Right ventricle myocardium superior (tissue), 1 donor: ENCODE data around the gene NPHP4. TPM values are rescaled to one million over a fixed set of nuclear protein-coding genes. Genes with fewer than 3 reads are reported as not detected.

Experiments
- ATAC-seq: fragments of 200-7000 bp; cut with Tn5 transposase; one replicate; pipeline ENCODE4 v1.9.1; 2020; ENCODE audit warnings: mild to moderate bottlenecking; ENCODE audit not compliant: poor library complexity
- DNase-seq: peaks from one replicate; pipeline ENCODE4 v3.0.0-alpha.2; 2020
- intact Hi-C: fragments of 100-400 bp; cut with DNase I; formaldehyde crosslinking; loops from one replicate; pipeline ENCODE4 v1.11.2; 2022
- total RNA-seq: library from RNA; stranded (reverse); fragmentation: NEBNext Ultra II Directional; extraction: Animal tissue kit (Norgen Biotek cat#: 25700); gene quantifications from one replicate; pipeline ENCODE4 v1.2.1, GENCODE V29; 2021
- donor health status: DM: no; HTN: yes; CAD: no; lungs with severe emphysema.

The NPHP4 gene
- total RNA-seq, 1 donor from 2014 or later, result 4.3 TPM

- DNase-seq, result peak; percentile 17
- no peak for ATAC-seq
- intact Hi-C loops, result no loop called here
Measured at GRCh38 chr1:5882367-5883128, 109.7 kb downstream of the NPHP4 start.

- DNase-seq (peak; percentile 32), ATAC-seq (no peak)
Measured at GRCh38 chr1:5881526-5882222, 110.6 kb downstream of the NPHP4 start.

GRCh38 chr1:5880630-5881405 lies 111.4 kb downstream of the NPHP4 start:
- intact Hi-C loops, result no loop called here
- DNase-seq, result peak; percentile 18
- ATAC-seq, result no peak

More at GRCh38 chr1:5881526-5882222, 110.6 kb downstream of the NPHP4 start:
- intact Hi-C loops, result no loop called here

DNA sequence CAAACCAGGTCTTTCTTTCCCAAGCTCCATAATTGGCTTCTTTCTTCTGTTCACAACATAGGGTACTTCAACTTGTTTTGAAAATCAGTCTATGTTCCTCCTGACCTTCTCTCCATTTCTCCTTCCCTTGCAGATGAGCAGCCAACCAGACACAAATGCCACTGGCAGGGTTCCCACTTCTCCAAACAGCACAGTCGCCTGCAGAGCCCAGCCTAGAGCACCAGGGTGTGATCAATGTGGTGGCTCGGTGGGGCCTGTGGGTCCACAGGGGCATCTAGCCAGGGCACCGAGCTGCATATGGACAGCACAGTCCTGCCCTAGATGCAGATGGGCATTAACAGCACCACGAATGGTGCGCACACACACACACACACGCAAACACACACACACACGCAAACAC lies 112.8 kb downstream of the NPHP4 start:
- intact Hi-C loops, result no loop called here
- ATAC-seq (no peak), DNase-seq (no peak)

DNA sequence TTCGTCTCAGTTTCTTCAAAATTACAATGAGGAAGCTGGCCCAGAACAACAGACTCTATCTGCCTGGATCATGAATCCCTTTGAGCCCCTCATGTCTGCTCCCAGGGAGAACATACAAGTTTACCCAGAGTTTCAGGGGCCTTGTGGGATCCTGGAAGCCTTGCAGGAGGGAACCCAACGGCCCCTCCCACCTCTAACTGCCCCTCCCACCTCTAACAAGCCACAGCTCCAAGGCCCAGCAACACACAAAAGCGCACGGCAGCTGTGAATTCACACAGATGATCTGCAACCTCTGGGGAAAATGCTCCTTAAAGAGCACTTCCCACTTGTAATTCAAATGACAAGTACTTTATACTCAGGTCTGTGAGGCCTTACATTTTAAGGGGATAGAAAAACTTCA lies 113.3 kb downstream of the NPHP4 start:
- intact Hi-C loops, result no loop called here
- ATAC-seq, result no peak

GRCh38 chr1:5877683-5878530 lies 114.3 kb downstream of the NPHP4 start:
- ATAC-seq, result no peak
- DNase-seq, result peak; percentile 31
- intact Hi-C loops, result no loop called here

More for the DNA sequence above, 113.3 kb downstream of the NPHP4 start:
- DNase-seq, result peak; percentile 3

- DNase-seq (no peak), ATAC-seq (no peak)
- intact Hi-C loops, result no loop called here
Measured at GRCh38 chr1:5877001-5877400, 115.2 kb downstream of the NPHP4 start.

DNA sequence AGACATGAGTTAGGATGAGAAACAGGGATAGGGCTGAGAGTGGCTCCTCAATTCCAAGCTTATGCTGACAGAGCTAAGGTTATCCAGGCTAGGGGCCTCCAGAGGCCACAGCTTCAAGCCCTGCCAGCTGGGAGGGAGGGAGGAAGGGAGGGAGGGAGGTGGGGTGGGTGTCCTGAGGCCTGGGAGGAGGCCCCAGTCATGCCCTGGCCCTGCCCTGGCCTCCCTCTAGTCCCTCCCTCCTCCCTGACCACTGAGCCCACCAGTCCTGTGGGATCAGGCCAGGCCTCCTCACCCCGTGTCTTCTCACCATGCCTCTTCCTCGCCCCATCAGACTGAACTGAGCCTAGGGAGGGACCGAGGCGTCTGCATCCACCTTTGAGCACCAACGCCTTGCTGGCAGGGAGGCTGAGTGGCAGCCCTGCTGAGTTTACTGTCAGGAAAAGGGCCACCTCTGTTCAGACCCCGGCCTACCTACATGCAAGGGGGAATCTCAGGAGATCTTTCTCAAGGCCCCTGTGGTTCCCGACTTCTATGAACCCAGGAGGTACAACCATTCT lies 116.1 kb downstream of the NPHP4 start:
- intact Hi-C loops, result no loop called here
- ATAC-seq (no peak), DNase-seq (no peak)

- no peak for ATAC-seq
- intact Hi-C loops, result no loop called here
- no peak for DNase-seq
Measured at GRCh38 chr1:5875345-5875910, 116.8 kb downstream of the NPHP4 start.

DNA sequence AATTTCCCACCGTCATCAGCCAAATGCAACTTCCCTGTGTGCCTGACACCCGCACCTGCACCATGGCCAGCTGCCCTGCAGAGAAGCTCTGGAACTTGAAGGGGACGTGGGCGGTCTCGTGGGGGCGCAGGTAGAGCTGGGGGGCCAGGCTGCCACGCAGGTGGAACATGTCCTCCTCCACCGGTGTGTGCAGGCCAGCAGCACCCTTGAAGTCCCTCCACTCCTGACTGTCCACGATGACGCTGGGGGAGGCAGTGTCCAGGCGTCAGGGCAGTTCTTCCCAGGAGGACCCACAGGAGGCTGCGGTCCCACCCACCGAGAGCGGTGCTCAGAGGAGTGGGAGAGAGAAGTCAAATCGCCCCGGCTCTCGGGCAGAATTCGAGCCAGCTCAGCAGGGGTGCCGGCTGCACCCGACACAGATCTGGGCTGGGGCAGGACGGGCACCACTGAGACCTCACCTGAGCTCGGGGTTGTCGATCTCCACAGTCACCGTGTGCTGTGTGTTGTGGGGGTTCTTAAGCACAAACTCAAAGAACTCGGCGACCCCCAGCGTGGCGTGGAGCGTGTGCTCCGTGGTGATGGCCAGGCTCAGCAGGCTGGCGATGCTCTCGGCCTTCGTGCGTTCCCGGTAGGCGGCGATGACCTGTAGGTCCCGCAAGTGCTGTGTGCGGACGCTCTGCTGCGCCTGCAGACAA lies 117.7 kb downstream of the NPHP4 start:
- ATAC-seq, result no peak

DNA sequence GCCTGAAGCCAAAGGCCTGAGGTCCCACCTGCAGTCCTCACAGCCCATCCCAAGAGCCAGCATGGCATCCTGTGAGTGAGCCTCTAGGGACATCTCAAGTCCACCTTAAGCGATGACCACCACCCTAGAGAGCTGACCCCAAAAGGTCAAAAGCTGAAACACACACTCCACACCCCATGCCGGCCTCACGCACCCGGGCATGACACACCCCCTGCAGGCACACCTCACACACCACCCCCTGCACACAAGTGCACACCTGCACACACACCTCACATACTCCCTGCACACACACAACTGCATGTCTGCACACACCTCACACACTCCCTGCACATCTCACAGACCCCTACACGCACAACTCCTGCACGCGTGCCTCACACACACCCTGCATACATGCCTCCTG lies 118.7 kb downstream of the NPHP4 start:
- intact Hi-C loops, result no loop called here

More for the DNA sequence above, 117.7 kb downstream of the NPHP4 start:
- no peak for DNase-seq
- intact Hi-C loops, result no loop called here

GRCh38 chr1:5872886-5873285 lies 119.3 kb downstream of the NPHP4 start:
- DNase-seq (no peak), ATAC-seq (no peak)
- intact Hi-C loops, result no loop called here

More for the DNA sequence above, 118.7 kb downstream of the NPHP4 start:
- ATAC-seq (no peak), DNase-seq (no peak)

- DNase-seq (no peak), ATAC-seq (no peak)
- intact Hi-C loops, result no loop called here
Measured at GRCh38 chr1:5868931-5869500, 123.2 kb downstream of the NPHP4 start.

GRCh38 chr1:5865774-5866173 lies 126.5 kb downstream of the NPHP4 start:
- no peak for DNase-seq

GRCh38 chr1:5865056-5865455 lies 127.2 kb downstream of the NPHP4 start:
- ATAC-seq (no peak), DNase-seq (no peak)
- intact Hi-C loops, result no loop called here

More at GRCh38 chr1:5865774-5866173, 126.5 kb downstream of the NPHP4 start:
- intact Hi-C loops, result no loop called here
- no peak for ATAC-seq

GRCh38 chr1:5864256-5864655 lies 128.0 kb downstream of the NPHP4 start:
- DNase-seq (no peak), ATAC-seq (no peak)
- intact Hi-C loops, result no loop called here

- intact Hi-C loops, result no loop called here
- DNase-seq, result no peak
- ATAC-seq, result no peak
Measured at GRCh38 chr1:5863238-5863637, 129.0 kb downstream of the NPHP4 start.
